Right atrium auricular region (tissue), 2 donors: Measurements from ENCODE around the gene USP49. TPM values are rescaled to one million over a fixed set of nuclear protein-coding genes. Genes with fewer than 3 reads are reported as not detected.
"Not testable (repeated sequence)": the region's sequence is repeated elsewhere in the genome, so short reads cannot be mapped to it uniquely, and the experiment has no call there.

ENCODE experiments used
- DNase-seq: peaks from one replicate; pipeline ENCODE4 v3.0.0-alpha.2; 2019; ENCODE audit warnings: low spot score
- H3K27ac ChIP-seq, 2 donors: fragments of 200-600 bp; sonication (generic); 1 replicate in 1 of 2; 2 replicates in 1 of 2; pipeline ENCODE4 v1.5.1; 2016 to 2019
- H3K27me3 ChIP-seq, 2 donors: fragments of 200-600 bp; sonication (generic); one replicate each; pipeline versions ENCODE4 v1.5.1 to v1.6.0; 2017 to 2019
- H3K36me3 ChIP-seq: fragments of 200-600 bp; sonication (generic); one replicate; pipeline ENCODE4 v1.5.1; 2016
- H3K4me1 ChIP-seq, 2 donors: fragments of 200-600 bp; sonication (generic); one replicate each; pipeline versions ENCODE4 v1.5.1 to v1.6.0; 2017 to 2019
- H3K4me3 ChIP-seq, 2 donors: fragments of 200-600 bp; sonication (generic); 1 replicate in 1 of 2; 2 replicates in 1 of 2; pipeline ENCODE4 v1.5.1; 2017 to 2019; ENCODE audit warnings: mild to moderate bottlenecking in 1 of 2, moderate library complexity in 1 of 2
- H3K9me3 ChIP-seq, 2 donors: fragments of 200-600 bp; sonication (generic); one replicate each; pipeline ENCODE4 v1.5.1; 2019
- CTCF ChIP-seq, 2 donors: fragments of 200-600 bp; sonication (generic); IDR thresholded peaks; one replicate each; pipeline ENCODE4 v1.5.1; 2019; ENCODE audit warnings: antibody characterized with exemption in 2 of 2
- total RNA-seq, 2 donors: library from RNA; depleted of rRNA; stranded (reverse); fragments of >200 nt; gene quantifications; one replicate each; pipeline ENCODE4 v1.1.0, GENCODE V29; 2016

The USP49 gene
- 1 to 10 TPM; 1.3 to 1.7 TPM for total RNA-seq

- TF ChIP-seq CTCF (IDR thresholded peaks at IDR 0.05): no peak
- H3K27ac ChIP-seq: peak within 1 kb of the TSS; percentile 81 to 84
- peak; percentile 82 for DNase-seq
- H3K36me3 ChIP-seq: no peaks in the 10 kb centered on the region
- H3K9me3 ChIP-seq: no peaks in the 10 kb centered on the region
- peaks cover 0 to 18% of the 10 kb centered on the region in 2 donors for H3K4me1 ChIP-seq
- no peaks in the 10 kb centered on the region for H3K27me3 ChIP-seq
- peak within 1 kb of the TSS; percentile 69 to 72 for H3K4me3 ChIP-seq
These were observed at the start of gene USP49 for GRCh38 chr6:41895300-41896233. TSS of gene USP49 (minus strand) at chr6:41895375. CDS start at chr6:41806983, 88,392 bp downstream.

GRCh38 chr6:41943456-41943855, 48.3 kb upstream of the USP49 start:
- Histone ChIP-seq H3K9me3 (no peaks in the 10 kb centered on the region), H3K27me3 (no peaks in the 10 kb centered on the region), H3K27ac (no peak overlapping the region), H3K4me1 (peaks cover 5 to 30% of the 10 kb centered on the region in 2 donors), H3K4me3 (no peak overlapping the region), H3K36me3 (no peaks in the 10 kb centered on the region)
- TF ChIP-seq CTCF (IDR thresholded peaks at IDR 0.05): no peak
- no peak for DNase-seq

- not testable (repeated sequence) for H3K27me3 ChIP-seq, DNase-seq, H3K27ac ChIP-seq, H3K9me3 ChIP-seq, H3K4me3 ChIP-seq, H3K36me3 ChIP-seq
- H3K4me1 ChIP-seq: peaks cover 5 to 36% of the 10 kb centered on the region in 2 donors
These were observed 47.7 kb upstream of the USP49 start for GRCh38 chr6:41942882-41943281.

- Histone ChIP-seq H3K27ac (peak overlapping the region; percentile 85 to 90), H3K9me3 (no peaks in the 10 kb centered on the region), H3K4me3 (peak overlapping the region; percentile 44 to 86), H3K27me3 (no peaks in the 10 kb centered on the region), H3K36me3 (no peaks in the 10 kb centered on the region), H3K4me1 (peaks cover 5 to 42% of the 10 kb centered on the region in 2 donors)
- no peak for DNase-seq
- no peak for TF ChIP-seq CTCF (IDR thresholded peaks at IDR 0.05)
These were observed 47.1 kb upstream of the USP49 start for GRCh38 chr6:41942067-41942851.

- peaks cover 5 to 50% of the 10 kb centered on the region in 2 donors for H3K4me1 ChIP-seq
- H3K27me3 ChIP-seq: no peaks in the 10 kb centered on the region
- peak; percentile 87 for DNase-seq
- H3K9me3 ChIP-seq: no peaks in the 10 kb centered on the region
- TF ChIP-seq CTCF (IDR thresholded peaks at IDR 0.05): no peak
- peak within 1 kb of the TSS; percentile 85 to 90 for H3K27ac ChIP-seq
- peaks cover 6% of the 10 kb centered on the region for H3K36me3 ChIP-seq
- peak within 1 kb of the TSS; percentile 76 to 86 for H3K4me3 ChIP-seq
These were observed 46.3 kb upstream of the USP49 start, which contains the start of gene CCND3 for GRCh38 chr6:41941280-41942066. TSS of gene CCND3 (minus strand) at chr6:41941808. CDS start at chr6:41941649, 159 bp downstream.
